Osteocyte (in vitro differentiated cells): Measurements from ENCODE around the gene LRP1B. TPM values are rescaled to one million over a fixed set of nuclear protein-coding genes. Genes with fewer than 3 reads are reported as not detected.

Experiments
- DNase-seq: peaks from one replicate; pipeline ENCODE4 v3.0.0; 2021; ENCODE audit warnings: mixed read lengths; ENCODE audit not compliant: unreplicated experiment; ENCODE audit errors: extremely low spot score
- H3K27ac Mint-ChIP-seq: one replicate; pipeline ENCODE4 v1.8.0; 2021; ENCODE audit warnings: mild to moderate bottlenecking, mixed read lengths; ENCODE audit not compliant: unreplicated experiment
- H3K27me3 Mint-ChIP-seq: one replicate; pipeline ENCODE4 v1.8.0; 2021; ENCODE audit warnings: mixed read lengths; ENCODE audit not compliant: unreplicated experiment
- H3K36me3 Mint-ChIP-seq: one replicate; pipeline ENCODE4 v1.8.0; 2021; ENCODE audit warnings: mixed read lengths; ENCODE audit not compliant: unreplicated experiment
- H3K4me1 Mint-ChIP-seq: one replicate; pipeline ENCODE4 v1.8.0; 2021; ENCODE audit warnings: mixed read lengths; ENCODE audit not compliant: unreplicated experiment
- H3K4me3 Mint-ChIP-seq: one replicate; pipeline ENCODE4 v1.8.0; 2021; ENCODE audit warnings: mild to moderate bottlenecking, moderate library complexity, mixed read lengths; ENCODE audit not compliant: unreplicated experiment
- H3K9me3 Mint-ChIP-seq: one replicate; pipeline ENCODE4 v1.8.0; 2021; ENCODE audit warnings: mixed read lengths; ENCODE audit not compliant: unreplicated experiment
- CTCF ChIP-seq: fragments of 200-600 bp; sonication (generic); IDR thresholded peaks from 2 replicates; pipeline ENCODE4 v1.5.0; 2021; ENCODE audit warnings: antibody characterized with exemption, mild to moderate bottlenecking, moderate library complexity
- total RNA-seq: library from RNA; stranded (reverse); gene quantifications from 2 replicates; pipeline ENCODE4 v1.2.1, GENCODE V29; 2021

LRP1B gene
- total RNA-seq, 1 donor from 2014 or later = 3.6 TPM

GRCh38 chr2:140717481-140717880, 1413.3 kb downstream of the LRP1B start:
- Mint-ChIP-seq H3K9me3 (no peaks in the 10 kb centered on the region), H3K27me3 (no peaks in the 10 kb centered on the region), H3K36me3 (no peaks in the 10 kb centered on the region), H3K4me1 (no peaks in the 10 kb centered on the region), H3K27ac (no peak overlapping the region), H3K4me3 (no peak overlapping the region)
- no peak for DNase-seq
- no peak for TF ChIP-seq CTCF

GRCh38 chr2:140714586-140714985, 1416.2 kb downstream of the LRP1B start:
- H3K4me1 Mint-ChIP-seq = no peaks in the 10 kb centered on the region
- no peak for DNase-seq

GRCh38 chr2:140711867-140712266, 1418.9 kb downstream of the LRP1B start:
- no peak for DNase-seq

More at GRCh38 chr2:140714586-140714985, 1416.2 kb downstream of the LRP1B start:
- Mint-ChIP-seq H3K4me3 (no peak overlapping the region), H3K27ac (no peak overlapping the region), H3K9me3 (no peaks in the 10 kb centered on the region), H3K27me3 (no peaks in the 10 kb centered on the region), H3K36me3 (no peaks in the 10 kb centered on the region)
- no peak for TF ChIP-seq CTCF

GRCh38 chr2:140701726-140702125, 1429.1 kb downstream of the LRP1B start:
- no peak overlapping the region for H3K4me3 Mint-ChIP-seq
- H3K36me3 Mint-ChIP-seq = no peaks in the 10 kb centered on the region
- no peak for TF ChIP-seq CTCF
- no peaks in the 10 kb centered on the region for H3K27me3 Mint-ChIP-seq
- no peaks in the 10 kb centered on the region for H3K4me1 Mint-ChIP-seq
- peaks cover 4% of the 10 kb centered on the region for H3K9me3 Mint-ChIP-seq
- H3K27ac Mint-ChIP-seq = no peak overlapping the region
- no peak for DNase-seq

More at GRCh38 chr2:140711867-140712266, 1418.9 kb downstream of the LRP1B start:
- Mint-ChIP-seq H3K4me1 (no peaks in the 10 kb centered on the region), H3K27me3 (no peaks in the 10 kb centered on the region), H3K9me3 (no peaks in the 10 kb centered on the region), H3K27ac (no peak overlapping the region), H3K36me3 (no peaks in the 10 kb centered on the region), H3K4me3 (no peak overlapping the region)
- TF ChIP-seq CTCF = no peak

- no peaks in the 10 kb centered on the region for H3K27me3 Mint-ChIP-seq
- no peak for TF ChIP-seq CTCF
- H3K4me3 Mint-ChIP-seq = no peak overlapping the region
- no peak overlapping the region for H3K27ac Mint-ChIP-seq
- no peak for DNase-seq
- no peaks in the 10 kb centered on the region for H3K36me3 Mint-ChIP-seq
- H3K9me3 Mint-ChIP-seq = peaks cover 4% of the 10 kb centered on the region
- no peaks in the 10 kb centered on the region for H3K4me1 Mint-ChIP-seq
Observed at GRCh38 chr2:140698636-140699035, 1432.2 kb downstream of the LRP1B start.
